ENCODE results near the gene TMEM132E. TPM values are rescaled to one million over a fixed set of nuclear protein-coding genes. Genes with fewer than 3 reads are reported as not detected.

TMEM132E gene
- total RNA-seq, 4 donors from 2014 or later, result 0.08 TPM; not detected in 3

DNA sequence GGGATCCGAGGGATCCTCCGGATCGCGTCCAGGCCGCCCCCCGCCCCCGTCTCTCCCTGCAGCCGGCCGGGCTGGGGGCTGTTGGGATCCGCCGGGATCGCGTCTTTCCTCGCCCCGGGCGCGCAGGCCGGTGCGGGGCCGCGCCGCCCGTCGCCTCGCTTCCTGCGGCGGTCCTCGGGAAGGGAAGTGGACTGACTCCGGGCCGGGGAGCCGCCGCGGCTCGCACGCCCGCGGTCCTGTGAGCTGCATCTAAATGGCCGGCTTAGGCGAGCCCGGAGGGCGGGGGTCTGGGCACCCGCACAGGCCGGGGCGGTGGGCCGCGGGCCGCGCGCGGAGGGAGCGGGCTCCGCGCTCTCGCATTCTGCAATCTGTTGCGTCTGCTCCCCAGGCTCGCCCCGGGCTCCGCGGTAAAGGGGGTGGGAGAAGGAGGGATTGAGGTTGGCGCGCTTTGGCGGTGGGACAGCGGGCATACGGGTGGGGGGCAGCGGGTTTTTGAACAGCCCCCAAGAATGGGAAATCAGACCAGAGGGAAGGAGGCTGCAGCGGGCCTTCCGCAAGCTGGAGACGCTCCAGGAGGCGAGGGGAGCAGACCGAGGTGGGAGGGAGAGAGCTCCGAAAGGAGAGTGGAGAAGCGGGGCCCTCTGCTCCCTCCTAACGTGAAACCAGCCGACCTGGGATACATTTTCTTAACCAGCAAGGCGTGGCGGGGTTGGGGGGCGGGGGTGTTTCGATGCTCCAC is 2.2 kb downstream of the TMEM132E start:
- Histone ChIP-seq H3K27ac (no peak overlapping the region), H3K36me3 (no peaks in the 10 kb centered on the region), H3K9me3 (no peaks in the 10 kb centered on the region), H3K4me3 (peak overlapping the region; percentile 57), H3K27me3 (peaks cover 94% of the 10 kb centered on the region), H3K4me1 (peaks cover 37% of the 10 kb centered on the region)
- no peak for DNase-seq (ENCODE audit: low spot score in 2 of 2)
- TF ChIP-seq, protein P1, sequence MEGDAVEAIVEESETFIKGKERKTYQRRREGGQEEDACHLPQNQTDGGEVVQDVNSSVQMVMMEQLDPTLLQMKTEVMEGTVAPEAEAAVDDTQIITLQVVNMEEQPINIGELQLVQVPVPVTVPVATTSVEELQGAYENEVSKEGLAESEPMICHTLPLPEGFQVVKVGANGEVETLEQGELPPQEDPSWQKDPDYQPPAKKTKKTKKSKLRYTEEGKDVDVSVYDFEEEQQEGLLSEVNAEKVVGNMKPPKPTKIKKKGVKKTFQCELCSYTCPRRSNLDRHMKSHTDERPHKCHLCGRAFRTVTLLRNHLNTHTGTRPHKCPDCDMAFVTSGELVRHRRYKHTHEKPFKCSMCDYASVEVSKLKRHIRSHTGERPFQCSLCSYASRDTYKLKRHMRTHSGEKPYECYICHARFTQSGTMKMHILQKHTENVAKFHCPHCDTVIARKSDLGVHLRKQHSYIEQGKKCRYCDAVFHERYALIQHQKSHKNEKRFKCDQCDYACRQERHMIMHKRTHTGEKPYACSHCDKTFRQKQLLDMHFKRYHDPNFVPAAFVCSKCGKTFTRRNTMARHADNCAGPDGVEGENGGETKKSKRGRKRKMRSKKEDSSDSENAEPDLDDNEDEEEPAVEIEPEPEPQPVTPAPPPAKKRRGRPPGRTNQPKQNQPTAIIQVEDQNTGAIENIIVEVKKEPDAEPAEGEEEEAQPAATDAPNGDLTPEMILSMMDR (IDR thresholded peaks at IDR 0.05), result no peak
- no peak for TF ChIP-seq POLR2A (IDR thresholded peaks at IDR 0.05)
- no peak for TF ChIP-seq POLR2AphosphoS5 (IDR thresholded peaks at IDR 0.05)
- no peak for TF ChIP-seq EP300 (IDR thresholded peaks at IDR 0.05)
- WGBS, result 1% methylated on average over 41 of the region's 78 CpGs

DNA sequence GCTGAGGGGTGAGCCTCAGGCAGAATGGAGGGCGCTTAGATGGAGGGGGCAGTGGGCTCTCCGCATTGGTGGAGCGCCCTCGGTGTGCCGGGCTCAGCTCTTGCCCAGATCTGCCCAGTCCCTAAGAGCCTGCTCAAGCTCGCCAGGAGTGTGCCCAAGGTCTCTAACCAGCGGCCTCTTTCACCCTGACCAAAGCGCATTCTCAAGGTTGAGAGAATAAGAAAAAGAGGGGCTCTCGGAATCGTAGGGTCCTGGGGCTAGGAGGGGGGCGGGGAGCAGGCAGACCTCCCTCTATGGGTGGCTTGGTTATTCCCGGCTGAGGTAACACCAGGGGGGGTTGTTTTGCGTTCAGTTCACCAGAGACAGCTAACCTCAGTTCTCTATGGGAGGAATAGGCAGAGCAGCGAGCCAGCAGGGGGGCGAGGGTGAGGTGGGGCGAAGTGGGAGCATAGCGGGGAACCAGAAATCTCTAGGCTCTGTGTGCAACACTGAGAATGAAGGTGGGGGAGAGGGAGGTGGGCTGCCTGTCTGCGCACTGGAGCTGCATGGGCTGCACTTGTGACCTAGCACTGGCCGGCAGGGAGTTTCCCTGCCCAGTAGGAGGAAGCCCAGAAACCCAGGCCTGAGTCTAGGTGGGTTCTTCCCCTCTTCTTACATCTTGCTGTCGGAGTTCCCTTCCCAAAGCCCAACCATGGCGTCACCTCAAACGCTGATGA is 3.0 kb downstream of the TMEM132E start:
- Histone ChIP-seq H3K4me1 (peaks cover 37% of the 10 kb centered on the region), H3K9me3 (no peaks in the 10 kb centered on the region), H3K36me3 (no peaks in the 10 kb centered on the region), H3K4me3 (peak overlapping the region; percentile 57), H3K27me3 (peaks cover 90% of the 10 kb centered on the region), H3K27ac (no peak overlapping the region)
- TF ChIP-seq, protein P1 (IDR thresholded peaks at IDR 0.05), result no peak
- TF ChIP-seq POLR2A (IDR thresholded peaks at IDR 0.05), result no peak
- no peak for TF ChIP-seq EP300 (IDR thresholded peaks at IDR 0.05)
- TF ChIP-seq POLR2AphosphoS5 (IDR thresholded peaks at IDR 0.05), result no peak
- no peak for DNase-seq (ENCODE audit: low spot score in 2 of 2)
- WGBS, result 14% methylated on average over 21 of the region's 22 CpGs

- H3K4me3 ChIP-seq, result no peak overlapping the region
- H3K4me1 ChIP-seq, result peaks cover 37% of the 10 kb centered on the region
- H3K9me3 ChIP-seq, result no peaks in the 10 kb centered on the region
- no peak for DNase-seq (ENCODE audit: low spot score in 2 of 2)
- TF ChIP-seq, protein P1 (IDR thresholded peaks at IDR 0.05), result no peak
- WGBS, result 27% methylated on average over 3 of the region's 3 CpGs
- H3K36me3 ChIP-seq, result no peaks in the 10 kb centered on the region
- H3K27me3 ChIP-seq, result peaks cover 90% of the 10 kb centered on the region
- no peak overlapping the region for H3K27ac ChIP-seq
Observed at GRCh38 chr17:34582901-34583245, 3.5 kb downstream of the TMEM132E start.

GRCh38 chr17:34584805-34585416 is 5.5 kb downstream of the TMEM132E start:
- DNase-seq (ENCODE audit: low spot score in 2 of 2), result no peak
- H3K27ac ChIP-seq, result no peak overlapping the region
- H3K9me3 ChIP-seq, result no peaks in the 10 kb centered on the region
- H3K27me3 ChIP-seq, result peaks cover 86% of the 10 kb centered on the region
- TF ChIP-seq POLR2AphosphoS5 (IDR thresholded peaks at IDR 0.05), result no peak
- TF ChIP-seq, protein P1 (IDR thresholded peaks at IDR 0.05), result no peak
- no peak for TF ChIP-seq POLR2A (IDR thresholded peaks at IDR 0.05)
- TF ChIP-seq EP300 (IDR thresholded peaks at IDR 0.05), result no peak
- H3K36me3 ChIP-seq, result no peaks in the 10 kb centered on the region
- H3K4me3 ChIP-seq, result no peak overlapping the region
- H3K4me1 ChIP-seq, result peaks cover 24% of the 10 kb centered on the region
- WGBS, result 40% methylated on average over 12 of the region's 12 CpGs

DNA sequence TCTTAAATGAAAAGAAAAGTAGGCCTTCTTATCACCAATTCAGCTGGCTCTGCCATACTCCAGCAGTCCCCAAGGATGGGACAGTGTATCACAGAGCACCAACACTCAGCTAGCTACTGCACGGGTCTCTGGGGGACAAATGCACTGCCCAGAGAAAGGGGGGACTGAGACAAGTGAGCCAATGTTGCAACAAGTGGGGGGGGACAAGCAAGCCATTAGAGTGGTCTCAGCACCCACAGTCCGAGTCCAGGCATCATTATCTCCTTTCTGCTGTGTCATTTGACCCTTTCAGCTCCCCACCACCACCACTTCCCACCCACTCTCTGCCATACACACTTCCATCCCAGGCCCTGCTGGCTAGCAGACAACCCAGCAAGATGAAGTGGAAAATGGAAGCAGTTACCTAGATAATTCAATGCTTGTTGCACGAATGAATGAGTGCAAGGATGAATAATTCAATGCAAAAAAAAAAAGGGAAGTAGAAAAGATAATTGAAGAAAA is 7.0 kb downstream of the TMEM132E start:
- Histone ChIP-seq H3K4me3 (no peak overlapping the region), H3K27ac (no peak overlapping the region), H3K36me3 (no peaks in the 10 kb centered on the region), H3K9me3 (no peaks in the 10 kb centered on the region), H3K4me1 (peaks cover 9% of the 10 kb centered on the region), H3K27me3 (peaks cover 85% of the 10 kb centered on the region)
- TF ChIP-seq, protein P1 (IDR thresholded peaks at IDR 0.05), result no peak
- no peak for TF ChIP-seq POLR2A (IDR thresholded peaks at IDR 0.05)
- TF ChIP-seq EP300 (IDR thresholded peaks at IDR 0.05), result no peak
- TF ChIP-seq POLR2AphosphoS5 (IDR thresholded peaks at IDR 0.05), result no peak
- DNase-seq (ENCODE audit: low spot score in 2 of 2), result no peak
- WGBS, result 75% methylated on average over 3 of the region's 3 CpGs

All from suprapubic skin (tissue), 4 donors.